Measurements from ENCODE around the gene PFDN4.

DNA sequence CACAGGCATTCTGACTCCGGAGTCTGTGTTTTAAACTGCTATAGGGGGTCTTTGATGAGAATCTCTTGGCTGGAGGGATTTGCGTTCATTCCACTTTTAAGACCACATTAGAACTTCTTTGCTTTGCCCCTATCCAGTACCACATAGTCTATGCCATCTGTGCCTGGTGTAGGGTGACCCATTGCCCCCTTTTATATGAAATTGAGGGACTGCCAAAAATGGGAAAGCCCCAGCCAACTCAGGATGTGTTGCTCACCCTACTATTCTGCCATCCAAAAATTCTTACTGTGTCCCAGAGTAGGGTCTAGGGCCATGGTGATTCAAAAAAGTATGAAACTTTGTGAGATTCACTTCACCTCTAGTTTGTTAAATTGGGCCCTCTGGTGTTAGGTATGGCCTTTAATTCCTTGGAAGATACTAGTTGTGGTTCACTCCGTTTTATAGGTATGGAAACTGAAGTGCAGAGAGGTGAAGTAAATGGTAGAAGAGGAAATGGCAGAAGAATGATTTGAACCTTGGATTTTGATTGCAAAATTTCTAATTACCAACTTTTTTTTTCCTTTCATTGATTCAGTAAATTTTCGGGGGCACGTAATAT lies 1.4 kb downstream of the PFDN4 start:
- TF ChIP-seq TRIM28 (IDR thresholded peaks at IDR 0.05; ENCODE audit: borderline replicate concordance, low read length) (no peak), ZXDB (tag by site-specific recombination; IDR thresholded peaks at IDR 0.05) (no peak), GLI2 (tag by site-specific recombination; IDR thresholded peaks at IDR 0.05; ENCODE audit: borderline replicate concordance, low read depth) (no peak), ZNF211 (tag by site-specific recombination; IDR thresholded peaks at IDR 0.05; ENCODE audit: low read depth) (no peak), ZNF776 (tag by site-specific recombination; IDR thresholded peaks at IDR 0.05; ENCODE audit: borderline replicate concordance) (no peak), SP2 (tag by site-specific recombination; IDR thresholded peaks at IDR 0.05) (no peak), ZBTB1 (tag by site-specific recombination; IDR thresholded peaks at IDR 0.05) (no peak), GFI1B (tag by site-specific recombination; IDR thresholded peaks at IDR 0.05) (no peak), YY1 (tag by site-specific recombination; IDR thresholded peaks at IDR 0.05) (no peak)
- TF ChIP-seq, protein P1, sequence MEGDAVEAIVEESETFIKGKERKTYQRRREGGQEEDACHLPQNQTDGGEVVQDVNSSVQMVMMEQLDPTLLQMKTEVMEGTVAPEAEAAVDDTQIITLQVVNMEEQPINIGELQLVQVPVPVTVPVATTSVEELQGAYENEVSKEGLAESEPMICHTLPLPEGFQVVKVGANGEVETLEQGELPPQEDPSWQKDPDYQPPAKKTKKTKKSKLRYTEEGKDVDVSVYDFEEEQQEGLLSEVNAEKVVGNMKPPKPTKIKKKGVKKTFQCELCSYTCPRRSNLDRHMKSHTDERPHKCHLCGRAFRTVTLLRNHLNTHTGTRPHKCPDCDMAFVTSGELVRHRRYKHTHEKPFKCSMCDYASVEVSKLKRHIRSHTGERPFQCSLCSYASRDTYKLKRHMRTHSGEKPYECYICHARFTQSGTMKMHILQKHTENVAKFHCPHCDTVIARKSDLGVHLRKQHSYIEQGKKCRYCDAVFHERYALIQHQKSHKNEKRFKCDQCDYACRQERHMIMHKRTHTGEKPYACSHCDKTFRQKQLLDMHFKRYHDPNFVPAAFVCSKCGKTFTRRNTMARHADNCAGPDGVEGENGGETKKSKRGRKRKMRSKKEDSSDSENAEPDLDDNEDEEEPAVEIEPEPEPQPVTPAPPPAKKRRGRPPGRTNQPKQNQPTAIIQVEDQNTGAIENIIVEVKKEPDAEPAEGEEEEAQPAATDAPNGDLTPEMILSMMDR (tag by site-specific recombination; IDR thresholded peaks at IDR 0.05), result no peak
- TF ChIP-seq, protein P2, sequence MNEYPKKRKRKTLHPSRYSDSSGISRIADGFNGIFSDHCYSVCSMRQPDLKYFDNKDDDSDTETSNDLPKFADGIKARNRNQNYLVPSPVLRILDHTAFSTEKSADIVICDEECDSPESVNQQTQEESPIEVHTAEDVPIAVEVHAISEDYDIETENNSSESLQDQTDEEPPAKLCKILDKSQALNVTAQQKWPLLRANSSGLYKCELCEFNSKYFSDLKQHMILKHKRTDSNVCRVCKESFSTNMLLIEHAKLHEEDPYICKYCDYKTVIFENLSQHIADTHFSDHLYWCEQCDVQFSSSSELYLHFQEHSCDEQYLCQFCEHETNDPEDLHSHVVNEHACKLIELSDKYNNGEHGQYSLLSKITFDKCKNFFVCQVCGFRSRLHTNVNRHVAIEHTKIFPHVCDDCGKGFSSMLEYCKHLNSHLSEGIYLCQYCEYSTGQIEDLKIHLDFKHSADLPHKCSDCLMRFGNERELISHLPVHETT (tag by site-specific recombination; IDR thresholded peaks at IDR 0.05), result no peak
- TF ChIP-seq, protein P3, sequence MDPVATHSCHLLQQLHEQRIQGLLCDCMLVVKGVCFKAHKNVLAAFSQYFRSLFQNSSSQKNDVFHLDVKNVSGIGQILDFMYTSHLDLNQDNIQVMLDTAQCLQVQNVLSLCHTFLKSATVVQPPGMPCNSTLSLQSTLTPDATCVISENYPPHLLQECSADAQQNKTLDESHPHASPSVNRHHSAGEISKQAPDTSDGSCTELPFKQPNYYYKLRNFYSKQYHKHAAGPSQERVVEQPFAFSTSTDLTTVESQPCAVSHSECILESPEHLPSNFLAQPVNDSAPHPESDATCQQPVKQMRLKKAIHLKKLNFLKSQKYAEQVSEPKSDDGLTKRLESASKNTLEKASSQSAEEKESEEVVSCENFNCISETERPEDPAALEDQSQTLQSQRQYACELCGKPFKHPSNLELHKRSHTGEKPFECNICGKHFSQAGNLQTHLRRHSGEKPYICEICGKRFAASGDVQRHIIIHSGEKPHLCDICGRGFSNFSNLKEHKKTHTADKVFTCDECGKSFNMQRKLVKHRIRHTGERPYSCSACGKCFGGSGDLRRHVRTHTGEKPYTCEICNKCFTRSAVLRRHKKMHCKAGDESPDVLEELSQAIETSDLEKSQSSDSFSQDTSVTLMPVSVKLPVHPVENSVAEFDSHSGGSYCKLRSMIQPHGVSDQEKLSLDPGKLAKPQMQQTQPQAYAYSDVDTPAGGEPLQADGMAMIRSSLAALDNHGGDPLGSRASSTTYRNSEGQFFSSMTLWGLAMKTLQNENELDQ (tag by site-specific recombination; IDR thresholded peaks at IDR 0.05; ENCODE audit: low read depth), result no peak
- TF ChIP-seq, protein P4, sequence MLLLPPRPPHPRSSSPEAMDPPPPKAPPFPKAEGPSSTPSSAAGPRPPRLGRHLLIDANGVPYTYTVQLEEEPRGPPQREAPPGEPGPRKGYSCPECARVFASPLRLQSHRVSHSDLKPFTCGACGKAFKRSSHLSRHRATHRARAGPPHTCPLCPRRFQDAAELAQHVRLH (tag by site-specific recombination; IDR thresholded peaks at IDR 0.05), result no peak

Measured in HEK293 (cell line).